HepG2 (cell line): Measurements from ENCODE around the gene UBQLN1. TPM values are rescaled to one million over a fixed set of nuclear protein-coding genes. Genes with fewer than 3 reads are reported as not detected.

Source experiments
- ARID5B ChIP-seq: IDR thresholded peaks from 2 replicates; pipeline ENCODE4 v1.4.0; 2020; ENCODE audit warnings: mild to moderate bottlenecking, missing genetic modification reagents
- FOXP4 ChIP-seq: sonication (generic); formaldehyde crosslinking; IDR thresholded peaks from 2 replicates; pipeline ENCODE4 v1.4.0; 2020; ENCODE audit warnings: missing genetic modification reagents
- GABPB1 ChIP-seq: IDR thresholded peaks from 2 replicates; pipeline ENCODE4 v1.6.1; 2016; ENCODE audit warnings: mild to moderate bottlenecking, missing genetic modification reagents, moderate library complexity, missing compliant biosample characterization
- KDM5B ChIP-seq: sonication (generic); formaldehyde crosslinking; IDR thresholded peaks from 2 replicates; pipeline ENCODE4 v1.4.0; 2020; ENCODE audit warnings: missing genetic modification reagents, mild to moderate bottlenecking, borderline replicate concordance
- MXI1 ChIP-seq: IDR thresholded peaks from 3 replicates; pipeline ENCODE4 v1.6.1; 2012; ENCODE audit warnings: low read depth, low read length, inconsistent platforms, borderline replicate concordance
- SOX13 ChIP-seq, 3 experiments: fragments of 450-650 bp in 1 of 3; sonication (generic) in 1 of 3; formaldehyde crosslinking in 1 of 3; IDR thresholded peaks in 2 of 3; conservative IDR thresholded peaks in 1 of 3; 2 replicates each; pipeline versions ENCODE4 v1.5.0 to v1.6.1; 2016 to 2020; ENCODE audit warnings: antibody characterized with exemption in 1 of 3, mild to moderate bottlenecking in 1 of 3, missing compliant biosample characterization in 1 of 3, missing genetic modification reagents in 1 of 3, moderate library complexity in 1 of 3
- STAG1 ChIP-seq: sonication (generic); formaldehyde crosslinking; IDR thresholded peaks from 2 replicates; pipeline ENCODE4 v1.4.0; 2020; ENCODE audit warnings: missing genetic modification reagents
- TCF7 ChIP-seq: sonication (generic); IDR thresholded peaks from 2 replicates; pipeline ENCODE4 v1.6.1; 2016; ENCODE audit warnings: antibody characterized with exemption, low read depth
- ZBTB43 ChIP-seq: sonication (generic); formaldehyde crosslinking; conservative IDR thresholded peaks from 2 replicates; pipeline ENCODE4 v1.4.0; 2020; ENCODE audit warnings: missing genetic modification reagents
- ZMYM4 ChIP-seq: sonication (generic); formaldehyde crosslinking; IDR thresholded peaks from 2 replicates; pipeline ENCODE4 v1.8.1; 2023; ENCODE audit warnings: mild to moderate bottlenecking, missing genetic modification reagents
- ZNF33B ChIP-seq: sonication (generic); formaldehyde crosslinking; IDR thresholded peaks from 2 replicates; pipeline ENCODE4 v1.5.1; 2020; ENCODE audit warnings: mild to moderate bottlenecking, missing genetic modification reagents
- ZNF556 ChIP-seq: sonication (generic); formaldehyde crosslinking; IDR thresholded peaks from 2 replicates; pipeline ENCODE4 v1.4.0; 2020; ENCODE audit warnings: mild to moderate bottlenecking, missing genetic modification reagents, borderline replicate concordance
- ZNF891 ChIP-seq: sonication (generic); formaldehyde crosslinking; IDR thresholded peaks from 2 replicates; pipeline ENCODE4 v1.5.0; 2020; ENCODE audit warnings: mild to moderate bottlenecking, missing genetic modification reagents
- polyA plus RNA-seq, 8 experiments: library from polyadenylated mRNA; depleted of rRNA in 3 of 8; stranded (reverse) in 7 of 8; unstranded in 1 of 8; fragments of >200 nt; fragmentation: Illumina TruSeq in 4 of 8; extraction: Trizol in 4 of 8; gene quantifications; 2 replicates each; pipeline versions ENCODE4 v1.2.1 to v1.2.3, GENCODE V29; 2011 to 2016; ENCODE audit warnings: low read depth in 4 of 8, missing spikeins in 1 of 8, mixed read lengths in 1 of 8; ENCODE audit not compliant: insufficient read depth in 1 of 8
- total RNA-seq, 5 experiments: library from RNA; depleted of rRNA; stranded (reverse); fragments of >200 nt; fragmentation: Illumina TruSeq; extraction: Trizol; gene quantifications; 2 replicates each; pipeline ENCODE4 v1.2.3, GENCODE V29; 2016; ENCODE audit warnings: low read depth in 1 of 5
- TF ChIP-seq, protein P1 (sequence below): sonication (generic); formaldehyde crosslinking; IDR thresholded peaks from 2 replicates; pipeline ENCODE4 v1.5.1; 2020; ENCODE audit warnings: mild to moderate bottlenecking, missing genetic modification reagents
- TF ChIP-seq, protein P2 (sequence below): sonication (generic); formaldehyde crosslinking; IDR thresholded peaks from 2 replicates; pipeline ENCODE4 v1.4.0; 2020; ENCODE audit warnings: missing genetic modification reagents, low read depth, mild to moderate bottlenecking, borderline replicate concordance

Gene UBQLN1
- total and polyA plus RNA-seq, 2 of the 13 experiments (the other 11 are each of a cell fraction or from before 2014, with no cell fraction given): 78.1 to 83.8 TPM

DNA sequence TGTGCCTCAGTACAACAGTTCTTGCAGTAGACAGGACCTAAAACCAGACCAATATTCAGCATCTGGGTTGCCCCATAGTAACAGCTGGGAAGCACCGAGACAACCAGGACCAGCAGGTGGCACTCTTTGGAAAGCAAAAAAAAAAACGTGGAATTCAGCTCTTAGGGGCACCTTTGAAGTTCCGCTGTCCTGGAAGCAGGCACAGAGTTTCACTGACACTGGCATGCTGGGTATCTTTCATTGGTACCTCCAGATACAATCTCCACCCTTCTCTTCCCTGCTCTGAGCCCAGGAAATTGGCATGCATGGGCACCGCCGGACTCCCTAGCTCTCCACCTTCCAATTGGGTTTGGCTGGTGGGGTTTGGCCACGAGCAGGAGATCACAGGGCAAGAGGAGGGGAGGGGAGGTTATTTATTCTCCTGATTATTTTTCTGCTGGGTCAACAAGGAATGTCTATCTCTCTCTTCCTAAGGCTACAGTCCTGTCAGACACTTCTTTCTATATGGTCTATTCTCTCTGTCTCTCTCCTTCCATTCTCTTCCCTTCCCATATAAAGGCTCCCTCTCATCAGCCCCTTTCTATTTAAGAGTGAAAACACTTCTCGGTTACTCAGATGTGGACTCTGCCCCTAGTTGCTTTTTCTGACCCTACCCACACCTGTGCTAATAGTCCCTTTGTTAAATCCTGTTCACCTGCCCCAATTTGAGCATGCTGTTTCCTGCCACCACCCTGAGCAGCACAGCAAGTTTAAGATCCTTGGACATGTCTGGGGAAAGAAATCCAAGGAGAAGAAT is 86.7 kb downstream of the UBQLN1 start (continued):
- TF ChIP-seq STAG1 (CRISPR knock-in tag) (peak; percentile 84), SOX13 (IDR thresholded peaks at IDR 0.05) (no peak), SOX13 (CRISPR knock-in tag; conservative IDR thresholded peaks at IDR 0.05 in 1 of 2, IDR thresholded peaks at IDR 0.05 in 1 of 2) (peak in 1 of 2 experiments; percentile 49; a peak in 2 of 4 replicates), ZNF33B (CRISPR knock-in tag) (0 out of 2 replicates have a peak, but pooled peaks have one; percentile 36), ZNF891 (CRISPR knock-in tag) (0 out of 2 replicates have a peak, but pooled peaks have one; percentile 25), ZMYM4 (CRISPR knock-in tag) (peak; percentile 70), FOXP4 (CRISPR knock-in tag) (0 out of 2 replicates have a peak, but pooled peaks have one; percentile 37), KDM5B (peak; percentile 19; the same call in 1 of the 2 replicates), MXI1 (peak; percentile 37; the same call in 1 of the 3 replicates), ZBTB43 (CRISPR knock-in tag) (0 out of 2 replicates have a peak, but pooled peaks have one; percentile 30), GABPB1 (CRISPR knock-in tag) (0 out of 2 replicates have a peak, but pooled peaks have one; percentile 16), ARID5B (CRISPR knock-in tag) (peak; percentile 41; the same call in 1 of the 2 replicates), TCF7 (peak; percentile 86), ZNF556 (CRISPR knock-in tag) (peak; percentile 41; the same call in 1 of the 2 replicates)
- TF ChIP-seq, protein P1, sequence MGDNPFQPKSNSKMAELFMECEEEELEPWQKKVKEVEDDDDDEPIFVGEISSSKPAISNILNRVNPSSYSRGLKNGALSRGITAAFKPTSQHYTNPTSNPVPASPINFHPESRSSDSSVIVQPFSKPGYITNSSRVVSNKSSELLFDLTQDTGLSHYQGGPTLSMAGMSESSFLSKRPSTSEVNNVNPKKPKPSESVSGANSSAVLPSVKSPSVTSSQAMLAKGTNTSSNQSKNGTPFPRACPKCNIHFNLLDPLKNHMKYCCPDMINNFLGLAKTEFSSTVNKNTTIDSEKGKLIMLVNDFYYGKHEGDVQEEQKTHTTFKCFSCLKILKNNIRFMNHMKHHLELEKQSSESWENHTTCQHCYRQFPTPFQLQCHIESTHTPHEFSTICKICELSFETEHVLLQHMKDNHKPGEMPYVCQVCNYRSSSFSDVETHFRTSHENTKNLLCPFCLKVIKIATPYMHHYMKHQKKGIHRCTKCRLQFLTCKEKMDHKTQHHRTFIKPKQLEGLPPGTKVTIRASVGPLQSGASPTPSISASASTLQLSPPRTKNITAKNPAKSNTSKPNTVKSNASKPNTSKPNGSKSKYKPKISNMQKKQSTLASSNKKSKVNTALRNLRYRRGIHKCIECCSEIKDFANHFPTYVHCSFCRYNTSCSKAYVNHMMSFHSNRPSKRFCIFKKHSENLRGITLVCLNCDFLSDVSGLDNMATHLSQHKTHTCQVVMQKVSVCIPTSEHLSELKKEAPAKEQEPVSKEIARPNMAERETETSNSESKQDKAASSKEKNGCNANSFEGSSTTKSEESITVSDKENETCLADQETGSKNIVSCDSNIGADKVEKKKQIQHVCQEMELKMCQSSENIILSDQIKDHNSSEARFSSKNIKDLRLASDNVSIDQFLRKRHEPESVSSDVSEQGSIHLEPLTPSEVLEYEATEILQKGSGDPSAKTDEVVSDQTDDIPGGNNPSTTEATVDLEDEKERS (CRISPR knock-in tag): 0 out of 2 replicates have a peak, but pooled peaks have one; percentile 23
- TF ChIP-seq, protein P2, sequence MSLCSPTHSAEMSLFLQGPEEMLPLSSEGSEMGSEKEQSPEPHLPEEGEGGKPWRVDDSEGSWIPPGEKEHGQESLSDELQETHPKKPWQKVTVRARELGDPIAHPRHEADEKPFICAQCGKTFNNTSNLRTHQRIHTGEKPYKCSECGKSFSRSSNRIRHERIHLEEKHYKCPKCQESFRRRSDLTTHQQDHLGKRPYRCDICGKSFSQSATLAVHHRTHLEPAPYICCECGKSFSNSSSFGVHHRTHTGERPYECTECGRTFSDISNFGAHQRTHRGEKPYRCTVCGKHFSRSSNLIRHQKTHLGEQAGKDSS: 0 out of 2 replicates have a peak, but pooled peaks have one; percentile 31
